Astrocyte of the cerebellum (primary cell): ENCODE results near the gene TNNI2.

Experiments used
- DNase-seq: peaks from one replicate; pipeline ENCODE4 v3.0.0-alpha.2; 2011; ENCODE audit warnings: low read depth
- H3K4me3 ChIP-seq: 2 replicates; pipeline ENCODE4 v1.5.1; 2011; ENCODE audit warnings: mild to moderate bottlenecking, low read depth, low read length, moderate library complexity
- CTCF ChIP-seq: IDR thresholded peaks from 2 replicates; pipeline ENCODE4 v1.5.1; 2012; ENCODE audit warnings: low read length, low read depth, moderate library complexity, mild to moderate bottlenecking; ENCODE audit errors: missing control alignments
- in situ Hi-C: cut with HindIII; loops from 2 replicates; pipeline ENCODE4 v1.10.0; 2017; ENCODE audit warnings: low sequenced_read_pairs

Gene TNNI2

GRCh38 chr11:1814691-1815090 lies 24.1 kb upstream of the TNNI2 start:
- in situ Hi-C loops: no loop called here
- H3K4me3 ChIP-seq: no peak overlapping the region
- no peak for DNase-seq
- no peak for TF ChIP-seq CTCF

- in situ Hi-C loops: no loop called here
- no peak for TF ChIP-seq CTCF
- no peak for DNase-seq
- no peak overlapping the region for H3K4me3 ChIP-seq
Measured at GRCh38 chr11:1815311-1815710, 23.5 kb upstream of the TNNI2 start.

GRCh38 chr11:1815751-1816150 lies 23.0 kb upstream of the TNNI2 start:
- no peak for TF ChIP-seq CTCF
- in situ Hi-C loops: no loop called here
- H3K4me3 ChIP-seq: no peak overlapping the region
- no peak for DNase-seq

GRCh38 chr11:1817000-1817399 lies 21.8 kb upstream of the TNNI2 start:
- no peak for DNase-seq
- in situ Hi-C loops: no loop called here
- H3K4me3 ChIP-seq: no peak overlapping the region
- no peak for TF ChIP-seq CTCF

- no peak for TF ChIP-seq CTCF
- in situ Hi-C loops: no loop called here
- DNase-seq: no peak
- H3K4me3 ChIP-seq: no peak overlapping the region
Measured at GRCh38 chr11:1817511-1817910, 21.3 kb upstream of the TNNI2 start.

GRCh38 chr11:1819074-1819473 lies 19.7 kb upstream of the TNNI2 start:
- in situ Hi-C loops: no loop called here
- DNase-seq: no peak
- H3K4me3 ChIP-seq: no peak overlapping the region
- no peak for TF ChIP-seq CTCF
